Activated T-helper 2 cell treated with anti-CD3 and anti-CD28 coated beads, Interferon-gamma antibody, Interleukin-2, Interleukin-4, amounts not matched to agents 10 μg/mL and 5 μg/mL and 100 μg/mL, durations not matched to agents 14 hours and 24 hours and 36 hours (primary cell): ENCODE results near the gene COA7. TPM values are rescaled to one million over a fixed set of nuclear protein-coding genes. Genes with fewer than 3 reads are reported as not detected.

Experiments used
- DNase-seq: peaks from one replicate; pipeline ENCODE4 v3.0.0; 2021; ENCODE audit warnings: low spot score
- H3K27ac Mint-ChIP-seq: one replicate; pipeline ENCODE4 v1.8.0; 2021; ENCODE audit warnings: mixed read lengths
- H3K27me3 Mint-ChIP-seq: one replicate; pipeline ENCODE4 v1.8.0; 2021; ENCODE audit warnings: low read depth, mixed read lengths
- H3K36me3 Mint-ChIP-seq: one replicate; pipeline ENCODE4 v1.8.0; 2021; ENCODE audit warnings: low read depth, mixed read lengths
- H3K4me1 Mint-ChIP-seq: one replicate; pipeline ENCODE4 v1.8.0; 2021; ENCODE audit warnings: low read depth, mixed read lengths
- H3K4me3 Mint-ChIP-seq: one replicate; pipeline ENCODE4 v1.8.0; 2021; ENCODE audit warnings: low read depth, mild to moderate bottlenecking, moderate library complexity, mixed read lengths
- H3K9me3 Mint-ChIP-seq: one replicate; pipeline ENCODE4 v1.8.0; 2021; ENCODE audit warnings: mixed read lengths
- intact Hi-C: fragments of 100-400 bp; cut with micrococcal nuclease; formaldehyde crosslinking; loops from one replicate; pipeline ENCODE4 v1.15.1; 2023
- total RNA-seq: library from RNA; stranded (reverse); gene quantifications from 2 replicates; pipeline ENCODE4 v1.2.3, GENCODE V29; 2022

The COA7 gene
- total RNA-seq, 1 donor from 2014 or later = 31.5 TPM

DNA sequence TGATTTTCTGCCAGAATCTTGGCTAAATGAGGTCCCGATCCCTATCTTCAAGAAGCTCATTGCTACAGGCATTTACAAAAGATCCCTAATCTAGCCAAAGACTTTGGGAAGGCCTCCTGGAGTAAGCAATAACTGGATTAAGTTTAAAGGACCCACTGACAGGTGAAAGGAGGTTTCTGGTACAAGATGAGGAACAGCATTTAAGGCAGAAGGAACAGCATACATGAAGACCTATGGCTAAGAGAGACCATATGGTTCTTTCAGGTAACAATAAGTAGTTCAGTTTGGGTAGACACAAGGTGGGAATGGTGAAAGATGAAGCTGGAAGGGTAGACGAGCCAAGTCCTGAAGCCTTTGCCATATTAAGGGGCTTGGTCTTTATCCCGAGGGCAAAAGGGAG lies 37.3 kb downstream of the COA7 start:
- Mint-ChIP-seq H3K9me3 (no peaks in the 10 kb centered on the region), H3K36me3 (no peaks in the 10 kb centered on the region), H3K4me1 (peaks cover 16% of the 10 kb centered on the region), H3K27me3 (no peaks in the 10 kb centered on the region), H3K27ac (no peak overlapping the region), H3K4me3 (no peak overlapping the region)
- intact Hi-C loops = no loop called here
- no peak for DNase-seq

DNA sequence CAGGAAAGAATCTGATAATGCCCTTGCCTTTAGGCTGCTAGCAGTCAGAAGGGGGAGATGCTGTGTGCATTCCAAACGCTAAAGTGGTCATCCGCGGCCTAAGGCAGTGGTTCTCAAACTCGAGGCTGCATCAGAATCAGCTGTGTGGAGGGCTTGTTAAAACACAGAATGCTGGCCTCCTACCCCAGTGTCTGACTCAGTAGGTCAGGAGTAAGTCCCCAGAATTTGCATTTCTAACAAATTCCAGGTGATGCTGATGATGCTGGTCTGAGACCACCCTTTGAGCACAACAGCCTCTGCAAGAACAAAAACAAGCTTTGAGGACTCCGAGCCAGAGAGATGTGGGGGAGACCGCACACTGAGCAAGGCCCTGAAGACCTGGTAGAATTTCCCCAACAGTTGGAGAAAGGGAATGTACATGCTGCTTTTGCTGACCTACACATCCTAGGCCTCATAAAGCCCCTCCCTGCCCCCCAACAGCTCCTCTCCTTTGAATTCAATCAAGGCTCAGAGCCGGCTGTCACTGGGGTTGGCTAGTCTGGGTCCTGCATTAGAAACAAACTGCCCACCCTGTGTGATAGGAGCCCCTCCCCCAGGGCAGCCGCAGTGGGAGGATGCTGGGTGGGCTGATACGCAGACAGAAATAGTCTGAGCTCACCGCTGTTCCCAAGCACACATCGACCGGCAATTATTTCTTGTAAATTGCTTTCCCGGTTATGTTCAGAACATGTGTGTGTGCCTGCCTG lies 38.1 kb downstream of the COA7 start:
- Mint-ChIP-seq H3K4me3 (no peak overlapping the region), H3K4me1 (peaks cover 20% of the 10 kb centered on the region)
- intact Hi-C loops = loop anchor here (1.0 kb wide), 2 partner anchors 23 to 108 kb away; no protein-coding TSS in a partner anchor

DNA sequence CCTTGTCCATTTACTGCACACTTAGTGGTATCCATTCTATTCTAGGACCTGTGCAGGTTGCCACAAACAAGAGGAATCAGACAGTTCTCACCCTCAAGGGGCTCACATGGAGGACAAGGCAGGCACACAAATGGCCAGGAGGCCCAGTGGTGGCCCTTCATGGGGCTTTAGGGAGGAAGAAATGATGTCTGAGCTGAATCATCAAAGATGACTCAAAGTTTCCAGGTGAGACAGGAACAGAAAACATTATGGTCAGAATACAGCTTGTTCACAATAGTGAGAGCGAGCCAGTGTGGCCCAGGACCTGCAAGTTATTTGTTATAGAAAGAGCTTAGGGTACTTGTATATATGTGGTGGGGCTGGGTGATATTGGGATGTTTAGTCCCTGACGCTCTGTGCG lies 38.8 kb downstream of the COA7 start:
- DNase-seq = no peak
- Mint-ChIP-seq H3K9me3 (no peaks in the 10 kb centered on the region), H3K4me1 (peaks cover 20% of the 10 kb centered on the region), H3K27ac (peak overlapping the region; percentile 86), H3K27me3 (no peaks in the 10 kb centered on the region), H3K4me3 (no peak overlapping the region), H3K36me3 (no peaks in the 10 kb centered on the region)
- intact Hi-C loops = loop anchor here (1.0 kb wide), 2 partner anchors 22 to 107 kb away; no protein-coding TSS in a partner anchor

More for the DNA sequence above, 38.1 kb downstream of the COA7 start:
- DNase-seq = no peak
- peak overlapping the region; percentile 86 for H3K27ac Mint-ChIP-seq
- H3K36me3 Mint-ChIP-seq = no peaks in the 10 kb centered on the region
- no peaks in the 10 kb centered on the region for H3K27me3 Mint-ChIP-seq
- no peaks in the 10 kb centered on the region for H3K9me3 Mint-ChIP-seq

DNA sequence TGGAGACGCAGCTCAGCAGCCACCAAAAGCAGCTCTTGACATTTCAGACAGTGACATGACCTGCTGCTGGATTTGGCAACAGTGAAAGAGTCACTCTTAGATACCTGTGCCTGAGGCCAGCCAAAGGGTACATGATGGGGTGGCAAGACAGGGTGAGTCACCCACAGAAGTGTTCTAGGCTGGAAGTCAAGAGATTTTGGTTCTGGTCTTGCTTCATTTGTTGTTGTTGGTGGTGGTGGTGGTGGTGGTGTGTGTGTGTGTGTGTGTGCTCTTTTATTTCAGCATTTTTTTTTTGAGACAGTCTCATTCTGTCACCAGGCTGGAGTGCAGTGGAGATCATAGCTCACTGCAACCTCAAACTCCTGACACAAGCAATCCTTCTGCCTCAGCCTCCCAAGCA lies 39.4 kb downstream of the COA7 start:
- DNase-seq = no peak
- H3K4me3 Mint-ChIP-seq = no peak overlapping the region
- no peaks in the 10 kb centered on the region for H3K36me3 Mint-ChIP-seq
- peak overlapping the region; percentile 86 for H3K27ac Mint-ChIP-seq
- peaks cover 20% of the 10 kb centered on the region for H3K4me1 Mint-ChIP-seq
- no peaks in the 10 kb centered on the region for H3K27me3 Mint-ChIP-seq
- H3K9me3 Mint-ChIP-seq = no peaks in the 10 kb centered on the region
- intact Hi-C loops = loop anchor here (1.0 kb wide), 2 partner anchors 21 to 106 kb away; no protein-coding TSS in a partner anchor

DNA sequence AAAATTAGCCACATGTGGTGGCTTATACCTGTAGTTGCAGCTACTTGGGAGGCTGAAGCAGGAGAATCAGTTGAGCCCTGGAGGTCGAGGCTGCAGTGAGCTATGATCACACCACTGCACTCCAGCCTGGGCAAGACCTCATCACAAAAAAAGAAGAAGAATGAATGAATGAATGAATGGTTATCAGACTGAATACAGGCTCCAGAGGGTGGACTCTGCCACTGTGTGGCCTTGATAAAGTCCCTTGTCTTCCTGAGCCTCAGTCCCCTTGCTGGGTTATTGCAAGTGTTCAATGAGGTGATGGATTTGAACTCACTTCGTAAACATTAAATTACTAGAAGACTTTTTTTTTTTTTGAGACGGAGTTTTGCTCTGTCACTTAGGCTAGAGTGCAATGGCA lies 40.4 kb downstream of the COA7 start:
- no peaks in the 10 kb centered on the region for H3K27me3 Mint-ChIP-seq
- H3K4me3 Mint-ChIP-seq = no peak overlapping the region
- H3K4me1 Mint-ChIP-seq = peaks cover 20% of the 10 kb centered on the region
- H3K27ac Mint-ChIP-seq = no peak overlapping the region
- no peaks in the 10 kb centered on the region for H3K36me3 Mint-ChIP-seq
- intact Hi-C loops = no loop called here
- H3K9me3 Mint-ChIP-seq = no peaks in the 10 kb centered on the region
- DNase-seq = no peak

DNA sequence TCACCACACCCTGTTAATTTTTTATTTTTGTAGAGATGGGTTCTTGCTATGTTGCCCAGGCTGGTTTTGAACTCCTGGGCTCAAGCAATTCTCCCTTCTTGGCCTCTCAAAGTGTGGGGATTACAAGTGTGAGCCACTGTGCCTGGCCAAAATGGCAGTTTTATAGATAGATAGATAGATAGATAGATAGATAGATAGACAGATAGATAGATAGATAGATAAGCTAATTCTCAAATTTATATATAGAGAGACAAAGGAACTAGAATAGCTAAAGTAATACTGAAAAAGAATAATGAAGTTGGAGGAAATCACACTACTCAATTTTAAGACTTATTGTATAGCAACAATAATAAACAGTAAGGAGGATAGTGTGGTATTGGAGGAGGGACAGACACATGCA lies 44.1 kb downstream of the COA7 start:
- Mint-ChIP-seq H3K4me3 (no peak overlapping the region), H3K27ac (no peak overlapping the region), H3K27me3 (no peaks in the 10 kb centered on the region), H3K4me1 (peaks cover 10% of the 10 kb centered on the region), H3K9me3 (no peaks in the 10 kb centered on the region), H3K36me3 (no peaks in the 10 kb centered on the region)
- no peak for DNase-seq
- intact Hi-C loops = no loop called here

DNA sequence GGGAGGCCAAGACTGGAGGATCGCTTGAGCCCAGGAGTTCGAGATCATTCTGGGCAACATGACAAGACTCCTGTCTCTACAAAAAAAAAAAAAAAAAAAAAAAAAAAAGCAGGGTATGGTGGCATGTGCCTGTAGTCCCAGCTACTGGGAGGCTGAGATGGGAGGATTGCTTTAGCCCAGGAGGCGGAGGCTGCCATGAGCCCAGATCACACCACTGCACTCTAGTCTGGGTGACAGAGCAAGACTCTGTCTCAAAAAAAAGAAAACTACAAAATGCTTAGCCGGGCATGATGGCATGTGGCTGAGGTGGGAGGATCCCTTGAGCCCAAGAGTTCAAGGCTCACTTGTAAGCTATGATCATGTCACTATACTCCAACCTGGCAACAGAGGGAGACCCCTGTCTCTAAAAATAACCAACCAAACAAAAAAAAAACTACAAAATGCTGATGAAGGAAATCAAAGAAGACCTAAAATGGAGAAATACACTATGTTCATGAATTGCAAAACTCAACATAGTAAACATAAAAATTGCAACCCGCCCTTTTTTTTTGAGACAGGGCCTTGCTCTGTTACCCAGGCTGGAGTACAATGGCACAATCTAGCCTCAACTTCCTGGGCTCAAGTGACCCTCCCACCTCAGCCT lies 44.8 kb downstream of the COA7 start:
- intact Hi-C loops = no loop called here
- H3K9me3 Mint-ChIP-seq = no peaks in the 10 kb centered on the region
- H3K4me1 Mint-ChIP-seq = peaks cover 6% of the 10 kb centered on the region
- no peak overlapping the region for H3K4me3 Mint-ChIP-seq
- no peak for DNase-seq
- no peaks in the 10 kb centered on the region for H3K36me3 Mint-ChIP-seq
- no peaks in the 10 kb centered on the region for H3K27me3 Mint-ChIP-seq
- H3K27ac Mint-ChIP-seq = no peak overlapping the region

DNA sequence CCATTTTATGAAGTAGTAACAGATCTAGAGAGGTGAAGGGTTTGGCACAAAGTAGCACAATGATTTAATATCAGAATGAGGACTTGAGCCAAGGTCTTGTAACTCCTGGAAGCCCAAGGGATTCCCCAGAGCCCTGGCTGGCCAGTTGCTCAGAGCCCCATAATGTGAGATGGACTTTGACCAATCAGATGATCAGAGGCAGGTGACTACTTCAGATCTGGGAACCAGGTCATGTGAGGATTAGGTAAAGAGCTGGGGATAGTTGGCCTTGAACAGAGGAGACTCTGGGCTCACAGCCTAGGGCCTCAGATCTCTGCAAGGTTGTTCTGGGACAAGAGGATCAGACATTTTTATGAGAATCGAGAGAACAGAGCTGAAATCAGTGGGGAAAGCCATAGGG lies 46.2 kb downstream of the COA7 start:
- H3K9me3 Mint-ChIP-seq = no peaks in the 10 kb centered on the region
- DNase-seq = no peak
- H3K4me1 Mint-ChIP-seq = peaks cover 6% of the 10 kb centered on the region
- intact Hi-C loops = no loop called here
- no peak overlapping the region for H3K27ac Mint-ChIP-seq
- no peaks in the 10 kb centered on the region for H3K27me3 Mint-ChIP-seq
- no peak overlapping the region for H3K4me3 Mint-ChIP-seq
- no peaks in the 10 kb centered on the region for H3K36me3 Mint-ChIP-seq

DNA sequence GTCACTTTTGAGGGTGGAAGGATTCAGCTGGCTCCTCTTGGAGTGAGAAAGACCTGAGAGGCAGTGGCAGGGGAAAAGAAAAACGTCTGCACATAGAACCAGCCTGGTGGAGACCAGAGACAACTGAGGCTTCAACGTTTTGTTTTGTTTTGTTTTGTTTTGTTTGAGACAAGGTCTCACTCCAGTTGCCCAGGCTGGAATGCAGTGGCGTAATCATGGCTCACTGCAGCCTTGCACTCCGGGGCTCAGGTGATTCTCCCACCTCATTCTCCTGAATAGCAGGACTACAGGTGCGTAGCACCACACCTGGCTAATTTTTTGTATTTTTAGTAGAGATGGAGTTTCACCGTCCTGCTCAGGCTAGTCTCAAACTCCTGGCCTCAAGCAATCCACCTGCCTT lies 52.9 kb downstream of the COA7 start:
- Mint-ChIP-seq H3K4me3 (no peak overlapping the region), H3K27me3 (no peaks in the 10 kb centered on the region), H3K27ac (no peak overlapping the region), H3K9me3 (no peaks in the 10 kb centered on the region), H3K4me1 (peaks cover 9% of the 10 kb centered on the region), H3K36me3 (peaks cover 3% of the 10 kb centered on the region)
- DNase-seq = no peak
- intact Hi-C loops = no loop called here

DNA sequence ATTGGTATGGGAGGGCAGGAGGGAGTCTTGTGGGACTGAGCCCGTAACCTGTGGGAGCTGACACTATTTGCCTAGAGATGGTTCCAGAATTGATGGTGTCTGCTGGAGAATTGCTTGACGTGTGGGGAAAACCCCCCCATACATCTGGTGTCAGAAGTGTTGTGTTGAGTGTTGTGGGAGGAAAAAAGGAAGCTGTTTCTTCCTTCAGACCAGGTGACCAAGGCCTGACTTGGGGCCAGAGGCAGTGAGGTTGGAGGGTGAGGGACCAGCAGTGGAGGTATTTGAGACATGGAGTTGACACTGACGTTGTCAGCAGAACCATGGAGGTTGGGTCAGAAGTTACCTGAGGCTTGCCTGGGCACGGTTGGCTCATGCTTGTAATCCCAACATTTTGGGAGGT lies 56.8 kb downstream of the COA7 start:
- Mint-ChIP-seq H3K4me1 (peaks cover 37% of the 10 kb centered on the region), H3K27ac (no peak overlapping the region), H3K27me3 (no peaks in the 10 kb centered on the region), H3K9me3 (no peaks in the 10 kb centered on the region), H3K4me3 (no peak overlapping the region), H3K36me3 (peaks cover 13% of the 10 kb centered on the region)
- no peak for DNase-seq
- intact Hi-C loops = no loop called here

DNA sequence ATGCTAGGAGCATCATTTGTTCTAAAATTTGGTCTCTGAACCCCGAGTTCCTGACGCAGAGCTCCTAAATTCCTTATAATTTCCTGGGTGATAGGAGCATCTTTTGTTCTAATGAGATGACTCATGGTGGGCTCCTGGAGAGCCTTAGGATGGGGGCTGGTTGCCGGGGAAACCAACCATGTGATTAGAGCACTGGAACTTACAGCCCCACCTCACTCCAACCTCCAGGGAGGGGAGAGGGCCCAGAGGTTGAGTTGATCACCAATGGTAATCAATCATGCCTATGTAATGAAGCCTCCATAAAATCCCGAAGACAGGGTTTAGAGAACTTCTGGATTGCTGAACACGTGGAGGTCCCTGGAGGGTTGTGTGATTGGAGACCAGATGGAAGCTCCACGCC lies 57.5 kb downstream of the COA7 start:
- no peak for DNase-seq
- Mint-ChIP-seq H3K4me3 (no peak overlapping the region), H3K36me3 (peaks cover 13% of the 10 kb centered on the region), H3K27me3 (no peaks in the 10 kb centered on the region), H3K9me3 (no peaks in the 10 kb centered on the region), H3K27ac (no peak overlapping the region), H3K4me1 (peaks cover 37% of the 10 kb centered on the region)
- intact Hi-C loops = no loop called here

DNA sequence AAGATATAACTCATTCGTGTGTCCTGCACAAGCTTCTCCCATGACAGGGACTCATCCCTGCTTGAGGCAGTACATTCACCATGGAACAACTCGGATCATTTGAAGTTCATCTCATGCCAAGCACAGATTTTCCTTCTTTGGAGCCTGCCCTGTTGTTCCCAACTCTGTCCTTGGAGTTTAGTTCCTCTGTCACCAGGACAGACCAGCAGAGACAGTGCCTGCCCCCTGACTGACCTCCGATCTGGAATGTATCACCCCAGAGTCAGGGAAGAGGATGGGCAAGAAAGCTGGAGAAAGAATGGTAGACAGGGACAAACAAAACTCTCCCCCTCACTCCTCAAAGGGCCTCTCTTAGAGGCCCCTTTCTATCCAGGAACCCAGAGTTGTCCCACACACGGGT lies 60.2 kb downstream of the COA7 start:
- Mint-ChIP-seq H3K9me3 (peaks cover 7% of the 10 kb centered on the region), H3K27me3 (peaks cover 7% of the 10 kb centered on the region), H3K27ac (peak overlapping the region; percentile 99), H3K4me3 (no peak overlapping the region), H3K4me1 (peaks cover 53% of the 10 kb centered on the region), H3K36me3 (peaks cover 18% of the 10 kb centered on the region)
- DNase-seq = no peak
- intact Hi-C loops = loop anchor here (1.0 to 5.0 kb wide), 2 partner anchors 21 to 86 kb away; partner anchors contain the start of gene TUT4
